DMS114 treated with DMSO at 0.1 percent for 48 hours (cell line): ENCODE measurements around the gene MRPL27.
"Not testable (repeated sequence)": the region's sequence is repeated elsewhere in the genome, so short reads cannot be mapped to it uniquely, and the experiment has no call there.

Experiments
- DNase-seq: peaks from one replicate; lab custom pipeline; 2025; ENCODE audit not compliant: unreplicated experiment; lab: John Stamatoyannopoulos, UW

MRPL27 gene

GRCh38 chr17:50347117-50347893, 25.7 kb downstream of the MRPL27 start:
- DNase-seq = no peak

DNA sequence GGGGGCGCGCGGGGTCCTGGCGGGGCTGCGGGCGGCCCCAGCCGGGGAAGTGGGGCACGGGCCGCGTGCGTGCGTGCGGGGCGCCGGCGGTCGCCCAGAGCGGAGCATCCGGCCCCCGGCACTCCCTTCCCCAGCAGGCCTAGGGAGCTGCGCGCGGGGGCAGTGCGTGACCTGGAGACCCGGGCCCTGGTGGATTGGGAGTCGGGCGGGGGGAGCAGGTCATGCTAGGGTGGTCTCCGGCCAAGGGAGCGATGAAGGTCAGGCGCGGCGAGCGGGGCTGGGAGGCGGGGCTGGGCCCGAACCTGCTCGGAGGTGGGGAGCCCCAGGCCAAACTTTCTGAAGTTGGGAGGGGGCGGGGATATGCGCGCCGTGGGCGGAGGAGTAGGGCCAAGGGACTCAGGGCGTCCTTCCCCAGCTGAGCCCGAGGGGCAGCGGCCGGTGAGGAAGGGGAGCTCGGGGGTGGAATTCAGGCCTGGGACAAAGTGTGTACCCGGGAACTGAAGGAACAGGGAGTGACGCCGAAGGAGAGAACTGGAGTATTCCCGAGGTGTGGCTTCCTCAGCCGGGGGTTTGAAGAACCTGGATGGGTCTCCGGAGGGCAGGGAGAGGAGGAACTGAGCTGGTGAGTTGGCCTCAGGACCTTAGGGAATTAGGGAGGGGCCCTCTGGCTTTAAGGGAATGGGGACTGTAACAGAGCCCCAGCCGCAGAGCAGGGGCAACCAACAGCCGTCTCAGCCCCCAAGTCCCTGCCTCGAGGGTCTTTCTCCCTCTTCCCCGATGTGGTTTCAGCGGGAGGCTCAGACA, 26.5 kb downstream of the MRPL27 start:
- DNase-seq = no peak

DNA sequence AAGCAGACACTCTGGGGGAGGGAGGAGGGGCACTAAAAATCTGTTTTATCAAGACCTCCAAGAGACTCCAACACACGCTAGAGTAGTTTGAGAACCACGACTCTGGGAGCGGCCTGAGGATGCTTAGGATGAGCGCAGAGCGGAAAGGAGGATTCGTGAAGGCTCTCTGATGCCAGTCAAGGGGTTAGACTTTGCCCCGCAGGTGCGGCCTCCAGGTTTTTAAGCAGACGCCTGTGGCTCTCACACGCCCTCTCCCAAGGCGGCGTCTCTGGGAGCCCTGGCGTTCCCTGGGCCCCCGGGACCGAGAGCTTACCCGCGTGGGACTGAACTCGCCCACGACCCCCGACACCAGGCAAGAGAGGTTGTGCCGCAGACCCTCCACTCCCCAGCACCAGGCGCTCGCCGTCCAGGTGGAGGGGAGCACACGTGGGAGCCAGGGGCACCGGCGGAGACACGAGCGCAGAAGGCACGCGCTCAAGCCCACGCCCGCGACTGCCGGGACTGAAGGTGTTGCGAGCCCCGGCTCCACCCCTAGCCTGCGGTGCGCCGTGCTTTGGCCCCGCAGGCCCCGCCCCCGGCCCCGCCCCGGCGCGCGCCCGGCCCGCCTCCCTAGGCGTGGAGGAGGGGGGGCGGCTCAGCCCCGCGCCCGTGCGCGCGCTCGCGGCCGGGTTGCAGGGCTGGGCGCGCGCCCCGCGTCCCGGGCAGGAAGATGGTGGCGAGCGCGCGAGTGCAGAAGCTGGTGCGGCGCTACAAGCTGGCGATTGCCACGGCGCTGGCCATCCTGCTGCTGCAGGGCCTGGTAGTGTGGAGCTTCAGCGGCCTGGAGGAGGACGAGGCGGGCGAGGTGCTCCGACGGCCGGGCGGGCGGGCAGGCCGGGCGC, 27.3 kb downstream of the MRPL27 start, which contains the start of gene XYLT2:
TSS of gene XYLT2 (plus strand) at position 695 of the 881 bp plus-strand sequence. CDS start at position 710, 15 bp downstream.
- DNase-seq = peak; percentile 18

GRCh38 chr17:50344731-50345365, 28.1 kb downstream of the MRPL27 start:
- no peak for DNase-seq

DNA sequence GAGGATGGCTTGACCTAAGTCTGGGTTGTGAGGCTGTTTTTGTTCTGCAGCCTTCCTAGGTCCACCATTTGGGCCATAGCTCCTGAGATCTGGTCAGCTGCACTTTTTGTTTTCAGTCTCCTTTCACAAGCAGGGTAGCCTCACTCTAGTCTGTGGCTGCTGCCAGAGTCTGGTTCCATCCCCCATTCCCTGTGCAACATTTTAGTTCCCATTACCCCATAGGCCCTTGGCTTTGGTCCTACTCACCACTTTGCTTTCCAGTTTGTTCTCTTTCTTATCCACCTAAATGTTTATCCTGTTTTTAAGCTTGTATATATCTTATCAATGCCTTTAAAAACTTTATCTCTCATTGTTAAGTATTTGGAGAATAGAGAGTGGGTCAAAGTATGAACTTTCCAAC, 33.6 kb downstream of the MRPL27 start:
- DNase-seq = no peak

DNA sequence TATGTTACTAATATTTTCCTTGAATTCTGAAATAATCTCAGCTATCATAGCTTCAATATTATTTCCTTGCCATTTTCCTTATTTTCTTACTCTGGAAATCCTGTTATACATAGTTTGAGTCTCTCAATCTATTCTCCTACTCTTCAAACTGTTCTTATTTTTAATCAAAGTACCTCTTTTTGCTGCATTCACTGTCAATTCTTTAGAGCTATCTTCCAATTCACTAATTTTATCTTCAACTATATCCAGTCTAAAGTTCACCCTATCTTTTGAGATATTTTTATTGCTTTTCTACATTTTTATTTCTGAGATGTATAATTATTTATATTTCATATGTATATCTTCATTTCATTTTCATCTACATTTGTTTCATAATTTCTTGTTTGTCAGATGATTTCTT, 34.3 kb downstream of the MRPL27 start:
- no peak for DNase-seq

DNA sequence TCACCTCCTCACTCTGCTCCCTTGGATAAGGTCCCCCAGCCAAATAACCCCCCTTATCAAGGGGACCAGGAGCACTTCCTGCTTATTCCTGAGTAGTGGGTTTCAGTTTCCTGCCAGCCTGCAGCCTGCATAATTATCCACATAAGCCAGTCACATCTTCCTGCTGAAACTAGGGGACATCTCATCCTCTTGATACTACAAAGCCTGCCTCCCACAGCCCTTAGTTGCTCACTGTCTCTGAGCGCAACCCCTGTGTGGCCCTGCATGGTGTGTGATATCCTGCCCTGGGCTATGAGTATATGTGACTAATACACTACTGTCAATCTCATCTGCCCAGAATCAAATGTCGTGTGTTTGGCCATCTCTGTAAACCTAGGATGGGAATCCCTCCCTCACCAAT, 35.0 kb downstream of the MRPL27 start:
- DNase-seq = no peak

- not testable (repeated sequence) for DNase-seq
Observed at GRCh38 chr17:50333291-50334057, 39.5 kb downstream of the MRPL27 start.

GRCh38 chr17:50332196-50332595, 40.8 kb downstream of the MRPL27 start:
- no peak for DNase-seq

DNA sequence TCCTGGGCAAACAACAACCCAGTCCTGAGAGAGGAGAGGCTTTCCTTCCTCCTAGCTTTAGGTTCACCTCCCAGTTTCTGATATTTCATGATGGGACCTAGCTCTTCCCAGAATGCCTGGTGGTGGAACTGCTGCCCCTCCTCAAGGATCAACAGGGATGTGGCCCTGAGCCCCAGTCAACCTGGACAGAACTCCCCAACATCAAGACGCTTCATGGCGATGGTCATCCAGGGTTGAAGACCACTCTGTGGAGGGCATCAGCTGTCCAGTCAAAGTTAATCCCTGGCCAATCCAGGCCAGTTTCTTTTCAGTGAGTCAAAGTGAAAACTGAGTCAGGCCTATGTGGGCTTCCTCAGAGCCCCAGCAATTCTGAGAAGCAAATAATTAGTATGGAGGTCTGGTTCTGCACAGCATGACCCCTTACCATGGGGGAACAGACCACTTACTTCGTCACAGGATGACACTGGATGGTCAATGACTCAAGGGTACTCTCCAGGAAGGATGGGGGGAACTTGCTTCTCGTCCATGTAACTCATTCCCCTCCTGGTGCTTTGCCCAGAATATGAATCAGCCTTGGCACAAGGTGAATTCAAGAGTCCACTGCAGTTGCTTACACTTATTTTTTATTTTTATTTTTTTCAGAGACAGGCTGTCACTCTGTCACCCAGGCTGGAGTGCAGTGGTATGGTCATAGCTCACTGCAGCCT, 41.7 kb downstream of the MRPL27 start:
- DNase-seq = no peak

- DNase-seq = no peak
Observed at GRCh38 chr17:50330151-50330775, 42.7 kb downstream of the MRPL27 start.

DNA sequence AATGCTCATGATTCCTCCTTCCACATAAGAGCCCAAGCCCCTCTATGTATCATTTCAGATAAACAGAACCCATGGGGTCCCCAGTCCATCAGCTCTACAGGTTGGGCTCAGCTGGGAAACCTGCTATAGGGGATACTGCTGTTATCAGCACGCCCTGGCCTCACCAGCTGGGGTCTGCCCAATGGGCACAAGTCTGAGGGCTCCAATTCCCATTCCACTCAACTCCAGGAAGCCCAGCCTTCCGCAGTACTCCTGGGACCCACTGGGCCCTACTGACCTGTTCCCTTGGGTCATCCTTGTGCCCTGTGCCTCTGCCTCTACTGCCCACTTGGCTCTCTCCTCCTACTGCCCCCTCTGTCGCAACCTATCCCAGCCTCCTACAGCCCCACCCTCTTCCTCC, 43.3 kb downstream of the MRPL27 start:
- DNase-seq = no peak

GRCh38 chr17:50328363-50329325, 44.3 kb downstream of the MRPL27 start:
- DNase-seq = no peak

- no peak for DNase-seq
Observed at GRCh38 chr17:50326831-50327364, 46.1 kb downstream of the MRPL27 start.

- DNase-seq = no peak
Observed at GRCh38 chr17:50325906-50326305, 47.1 kb downstream of the MRPL27 start.

DNA sequence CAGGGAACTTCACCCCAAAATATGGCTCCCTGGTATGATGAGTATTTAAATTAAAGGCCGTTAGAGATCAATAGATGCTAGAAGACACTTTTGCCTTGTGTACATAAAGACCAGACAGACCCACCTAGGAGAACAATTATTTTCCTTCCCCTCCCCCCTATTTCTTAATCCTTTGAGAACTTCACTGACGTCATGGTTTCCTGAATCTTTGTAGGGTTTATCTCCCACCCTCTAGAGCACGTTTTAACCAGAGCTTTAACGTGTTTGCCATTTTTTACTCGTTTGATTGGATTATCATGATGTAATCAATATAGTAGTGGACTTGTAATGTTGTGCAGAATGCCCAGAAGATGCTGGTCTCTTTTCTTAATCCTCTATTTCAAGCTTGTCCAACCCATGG, 49.9 kb downstream of the MRPL27 start:
- DNase-seq = no peak

- DNase-seq = no peak
Observed at GRCh38 chr17:50322271-50322670, 50.7 kb downstream of the MRPL27 start.
